Measurements from ENCODE around the gene GSTM3.

GSTM3 gene

DNA sequence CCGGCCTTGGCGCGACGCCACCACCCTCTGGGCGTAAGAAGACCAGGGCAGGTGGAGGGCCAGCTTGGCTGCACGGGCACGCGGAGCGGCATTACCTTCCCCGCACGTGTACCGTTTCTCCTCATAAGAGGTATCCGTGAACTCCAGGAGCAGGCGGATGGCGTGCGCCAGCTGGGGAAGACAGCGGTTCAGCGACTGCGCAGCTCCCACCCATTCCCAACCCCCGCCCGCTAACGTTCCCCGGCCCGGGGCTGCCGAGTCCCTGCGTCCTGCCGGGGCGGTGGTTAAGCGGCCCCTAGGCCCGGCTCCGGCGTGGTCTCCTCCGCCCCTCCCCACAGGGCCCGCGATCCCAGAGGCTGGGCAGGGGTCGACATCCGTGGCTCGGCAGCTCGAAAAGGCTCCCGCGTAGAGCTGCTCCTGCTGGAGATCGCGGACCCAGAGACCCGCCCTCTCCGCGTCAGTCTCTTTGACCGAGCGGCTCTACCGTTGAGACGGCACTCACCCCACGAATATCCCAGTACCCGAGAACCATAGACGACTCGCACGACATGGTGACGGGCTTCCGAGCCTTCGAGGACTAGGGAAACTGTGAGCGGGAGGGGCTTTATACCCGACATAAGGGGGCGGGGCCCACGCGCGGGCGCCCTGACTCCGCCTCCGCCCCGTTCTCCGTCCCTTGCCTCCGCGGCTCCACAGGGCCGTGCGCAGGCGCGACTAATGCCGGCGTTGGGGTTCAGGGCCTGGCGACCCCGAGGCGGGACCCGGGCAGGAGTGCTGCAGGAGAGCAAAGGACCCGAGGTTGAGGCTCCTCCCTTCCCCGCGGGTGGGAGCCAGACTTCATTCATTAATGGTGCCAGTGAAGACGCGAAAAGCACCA lies 862 bp downstream of the GSTM3 start:
- Histone ChIP-seq H3K4me1 (ENCODE audit: insufficient read depth, low read length) (peaks cover 8% of the 10 kb centered on the region), H3K9ac (ENCODE audit: low read depth, low read length) (peak overlapping the region; percentile 45), H3K4me3 (ENCODE audit: low read length) (peak overlapping the region; percentile 73), H3K27ac (ENCODE audit: low read depth, low read length) (no peak overlapping the region), H3K27me3 (ENCODE audit: insufficient read depth, low read length) (peaks cover 57% of the 10 kb centered on the region), H3K36me3 (ENCODE audit: insufficient read depth, low read length) (no peaks in the 10 kb centered on the region), H3K9me3 (ENCODE audit: insufficient read depth, low read depth, low read length) (no peaks in the 10 kb centered on the region)
- 1% methylated on average over 86 of the region's 86 CpGs for WGBS

GRCh38 chr1:109733236-109733870 lies 7.5 kb downstream of the GSTM3 start:
- no peak overlapping the region for H3K4me3 ChIP-seq (ENCODE audit: low read length)
- no peak overlapping the region for H3K9ac ChIP-seq (ENCODE audit: low read depth, low read length)
- WGBS = 94% methylated on average over 4 of the region's 4 CpGs
- no peaks in the 10 kb centered on the region for H3K36me3 ChIP-seq (ENCODE audit: insufficient read depth, low read length)
- H3K27ac ChIP-seq (ENCODE audit: low read depth, low read length) = no peak overlapping the region
- H3K27me3 ChIP-seq (ENCODE audit: insufficient read depth, low read length) = peaks cover 15% of the 10 kb centered on the region
- H3K4me1 ChIP-seq (ENCODE audit: insufficient read depth, low read length) = no peaks in the 10 kb centered on the region
- peaks cover 7% of the 10 kb centered on the region; the same call in 1 of the 2 replicates for H3K9me3 ChIP-seq (ENCODE audit: insufficient read depth, low read depth, low read length)

DNA sequence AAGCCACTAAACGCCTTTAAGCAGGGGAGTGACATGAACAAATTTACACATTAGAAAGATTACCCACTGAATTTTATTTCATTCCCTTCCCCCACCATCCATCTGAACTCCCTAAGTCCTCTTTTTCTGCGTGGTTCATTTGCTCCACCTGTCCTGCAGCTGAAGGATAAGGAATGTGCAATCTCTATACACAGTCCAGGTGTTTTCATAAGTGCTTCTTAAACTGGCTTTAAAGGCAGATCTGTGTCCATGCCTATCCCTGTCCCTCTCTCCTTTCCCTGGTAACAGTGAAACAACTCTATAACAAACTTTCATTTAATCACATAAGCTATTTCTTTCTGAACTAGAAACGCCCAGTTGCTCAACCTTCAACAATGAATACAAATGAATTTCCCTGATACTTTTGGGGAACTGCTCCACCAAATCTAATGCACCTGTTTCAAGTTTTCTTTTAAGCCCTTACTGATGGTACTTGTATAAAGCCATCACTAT lies 8.4 kb downstream of the GSTM3 start:
- 86% methylated on average over 3 of the region's 3 CpGs for WGBS
- no peaks in the 10 kb centered on the region for H3K4me1 ChIP-seq (ENCODE audit: insufficient read depth, low read length)
- no peak overlapping the region for H3K4me3 ChIP-seq (ENCODE audit: low read length)
- peaks cover 6% of the 10 kb centered on the region for H3K27me3 ChIP-seq (ENCODE audit: insufficient read depth, low read length)
- no peak overlapping the region for H3K27ac ChIP-seq (ENCODE audit: low read depth, low read length)
- H3K9me3 ChIP-seq (ENCODE audit: insufficient read depth, low read depth, low read length) = peaks cover 9% of the 10 kb centered on the region; the same call in 1 of the 2 replicates
- no peak overlapping the region for H3K9ac ChIP-seq (ENCODE audit: low read depth, low read length)
- H3K36me3 ChIP-seq (ENCODE audit: insufficient read depth, low read length) = no peaks in the 10 kb centered on the region

DNA sequence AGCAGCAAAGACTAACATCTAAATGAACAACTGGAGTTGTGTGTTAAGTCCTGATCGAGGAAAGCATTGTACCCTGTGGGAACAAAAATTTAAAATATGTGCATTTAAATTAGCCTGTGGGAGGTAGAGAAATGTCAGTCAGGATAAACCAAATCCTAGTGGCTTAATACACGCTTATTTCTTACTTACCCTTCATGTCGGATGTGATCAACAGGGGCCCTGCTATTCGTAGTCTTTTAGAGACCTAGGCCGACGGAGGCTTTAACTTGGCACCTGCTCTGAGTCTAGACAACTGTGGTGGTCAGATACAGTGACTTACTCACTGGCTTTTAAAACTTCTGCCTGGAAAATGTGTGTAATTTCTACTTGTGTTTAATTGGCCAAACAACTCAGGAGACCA lies 10.2 kb downstream of the GSTM3 start:
- Histone ChIP-seq H3K9me3 (ENCODE audit: insufficient read depth, low read depth, low read length) (peaks cover 20% of the 10 kb centered on the region; the same call in 1 of the 2 replicates), H3K27me3 (ENCODE audit: insufficient read depth, low read length) (no peaks in the 10 kb centered on the region; the same call in 1 of the 2 replicates), H3K4me3 (ENCODE audit: low read length) (no peak overlapping the region), H3K27ac (ENCODE audit: low read depth, low read length) (no peak overlapping the region), H3K36me3 (ENCODE audit: insufficient read depth, low read length) (no peaks in the 10 kb centered on the region), H3K9ac (ENCODE audit: low read depth, low read length) (no peak overlapping the region), H3K4me1 (ENCODE audit: insufficient read depth, low read length) (no peaks in the 10 kb centered on the region)
- 77% methylated on average over 6 of the region's 6 CpGs for WGBS

DNA sequence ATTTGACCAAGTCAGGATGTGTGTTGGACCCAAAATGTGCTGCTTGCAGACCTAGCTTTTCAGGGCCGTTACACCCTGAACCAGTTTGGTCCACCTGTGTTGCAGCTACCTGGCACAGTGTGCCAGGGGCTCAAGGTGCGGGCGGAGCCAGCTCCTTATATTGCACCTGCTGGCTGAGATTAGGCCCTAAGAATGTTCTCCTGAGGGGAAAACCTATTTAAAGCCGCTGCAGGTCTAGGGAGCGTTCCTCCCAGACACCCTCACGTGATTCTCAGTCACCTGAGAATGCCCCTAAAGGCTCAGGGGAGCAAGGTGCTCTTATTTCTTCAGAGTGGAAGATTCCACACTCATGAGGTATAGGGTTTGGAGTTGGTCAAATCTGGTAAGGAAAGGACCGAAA lies 12.0 kb downstream of the GSTM3 start:
- Histone ChIP-seq H3K4me1 (ENCODE audit: insufficient read depth, low read length) (no peaks in the 10 kb centered on the region), H3K9me3 (ENCODE audit: insufficient read depth, low read depth, low read length) (peaks cover 17% of the 10 kb centered on the region; the same call in 1 of the 2 replicates), H3K4me3 (ENCODE audit: low read length) (no peak overlapping the region), H3K27ac (ENCODE audit: low read depth, low read length) (no peak overlapping the region), H3K9ac (ENCODE audit: low read depth, low read length) (no peak overlapping the region), H3K36me3 (ENCODE audit: insufficient read depth, low read length) (no peaks in the 10 kb centered on the region), H3K27me3 (ENCODE audit: insufficient read depth, low read length) (no peaks in the 10 kb centered on the region; the same call in 1 of the 2 replicates)
- 93% methylated on average over 6 of the region's 7 CpGs for WGBS

DNA sequence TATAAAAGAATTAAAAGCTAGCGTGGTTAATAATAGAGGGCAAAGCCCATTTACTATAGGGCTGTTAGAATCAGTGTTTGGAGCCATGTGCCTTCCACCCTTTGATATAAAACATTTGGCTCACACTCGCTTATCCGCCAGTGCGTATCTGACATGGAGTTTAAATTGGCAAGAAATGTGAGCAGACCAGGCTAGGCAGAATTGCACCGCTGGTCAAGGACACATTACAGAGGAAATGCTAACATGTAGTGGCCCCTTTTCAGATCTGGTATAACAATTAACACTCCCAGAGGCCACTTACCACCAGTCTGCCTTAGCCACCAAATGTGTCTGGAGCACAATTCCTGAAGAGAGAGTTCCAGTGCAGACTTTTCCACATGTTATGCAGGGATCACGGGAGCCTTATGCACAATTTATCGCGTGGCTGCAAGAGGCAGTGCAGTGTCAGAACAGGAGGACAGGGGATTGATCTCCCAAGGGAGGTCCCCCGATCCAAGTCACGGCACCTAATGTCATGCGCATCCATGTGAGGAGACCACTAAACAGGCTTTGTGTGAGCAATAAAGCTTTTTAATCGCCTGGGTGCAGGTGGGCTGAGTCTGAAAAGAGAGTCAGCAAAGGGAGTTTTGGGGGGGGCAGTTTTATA lies 14.0 kb downstream of the GSTM3 start:
- H3K27ac ChIP-seq (ENCODE audit: low read depth, low read length) = no peak overlapping the region
- WGBS = 93% methylated on average over 12 of the region's 12 CpGs
- H3K9ac ChIP-seq (ENCODE audit: low read depth, low read length) = no peak overlapping the region
- no peak overlapping the region for H3K4me3 ChIP-seq (ENCODE audit: low read length)
- H3K36me3 ChIP-seq (ENCODE audit: insufficient read depth, low read length) = no peaks in the 10 kb centered on the region
- no peaks in the 10 kb centered on the region for H3K4me1 ChIP-seq (ENCODE audit: insufficient read depth, low read length)
- 0 out of 2 replicates have a peak, but pooled peaks cover 13% of the 10 kb centered on the region for H3K9me3 ChIP-seq (ENCODE audit: insufficient read depth, low read depth, low read length)
- no peaks in the 10 kb centered on the region; the same call in 1 of the 2 replicates for H3K27me3 ChIP-seq (ENCODE audit: insufficient read depth, low read length)

DNA sequence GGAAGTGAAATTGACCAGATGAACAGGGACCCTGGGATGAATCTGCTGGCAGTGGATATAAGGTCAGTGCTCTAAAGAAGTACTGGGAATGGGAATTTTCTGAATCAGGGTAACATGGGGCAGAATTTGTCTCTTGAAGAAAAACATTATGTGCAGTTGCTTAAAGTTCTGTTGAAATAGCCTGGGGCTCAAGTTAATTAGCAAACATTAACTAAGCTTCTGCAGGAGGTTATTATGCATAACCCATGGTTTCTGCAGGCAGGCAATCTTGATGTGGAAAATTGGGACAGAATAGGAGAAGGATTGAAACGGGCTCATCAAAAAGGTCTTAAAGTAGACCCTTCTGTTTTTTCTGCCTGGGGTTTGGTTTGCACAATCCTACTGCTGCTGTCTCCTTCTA lies 14.8 kb downstream of the GSTM3 start:
- H3K27ac ChIP-seq (ENCODE audit: low read depth, low read length) = no peak overlapping the region
- no peak overlapping the region for H3K9ac ChIP-seq (ENCODE audit: low read depth, low read length)
- H3K27me3 ChIP-seq (ENCODE audit: insufficient read depth, low read length) = no peaks in the 10 kb centered on the region; the same call in 1 of the 2 replicates
- no peak overlapping the region for H3K4me3 ChIP-seq (ENCODE audit: low read length)
- no peaks in the 10 kb centered on the region for H3K36me3 ChIP-seq (ENCODE audit: insufficient read depth, low read length)
- no peaks in the 10 kb centered on the region for H3K4me1 ChIP-seq (ENCODE audit: insufficient read depth, low read length)
- WGBS = 92% methylated on average over 1 of the region's 1 CpG
- H3K9me3 ChIP-seq (ENCODE audit: insufficient read depth, low read depth, low read length) = 0 out of 2 replicates have a peak, but pooled peaks cover 13% of the 10 kb centered on the region

DNA sequence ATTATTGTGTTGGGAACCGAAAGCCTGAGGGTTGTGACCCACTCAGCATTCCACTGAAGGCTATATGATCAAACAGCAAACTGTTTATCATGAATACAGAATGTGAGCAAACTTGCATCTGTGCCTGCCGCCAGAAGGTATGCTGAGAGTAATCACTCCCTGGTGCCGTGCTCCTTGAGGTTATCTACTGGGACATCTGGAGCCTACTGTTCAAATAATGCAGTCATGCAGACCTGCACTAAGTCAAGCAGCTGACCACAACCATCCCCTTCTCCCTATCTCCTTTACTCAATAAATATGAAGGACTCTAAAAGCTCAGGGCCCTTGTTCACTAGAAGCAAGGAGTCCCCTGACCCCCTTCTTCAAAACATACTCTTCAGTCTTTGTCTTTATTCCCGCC lies 15.3 kb downstream of the GSTM3 start:
- 0 out of 2 replicates have a peak, but pooled peaks cover 13% of the 10 kb centered on the region for H3K9me3 ChIP-seq (ENCODE audit: insufficient read depth, low read depth, low read length)
- no peaks in the 10 kb centered on the region for H3K4me1 ChIP-seq (ENCODE audit: insufficient read depth, low read length)
- H3K36me3 ChIP-seq (ENCODE audit: insufficient read depth, low read length) = no peaks in the 10 kb centered on the region
- WGBS = 93% methylated on average over 4 of the region's 4 CpGs
- H3K27ac ChIP-seq (ENCODE audit: low read depth, low read length) = no peak overlapping the region
- H3K27me3 ChIP-seq (ENCODE audit: insufficient read depth, low read length) = no peaks in the 10 kb centered on the region; the same call in 1 of the 2 replicates
- H3K4me3 ChIP-seq (ENCODE audit: low read length) = no peak overlapping the region
- no peak overlapping the region for H3K9ac ChIP-seq (ENCODE audit: low read depth, low read length)

GRCh38 chr1:109724933-109725332 lies 15.9 kb downstream of the GSTM3 start:
- no peaks in the 10 kb centered on the region for H3K4me1 ChIP-seq (ENCODE audit: insufficient read depth, low read length)
- no peaks in the 10 kb centered on the region for H3K36me3 ChIP-seq (ENCODE audit: insufficient read depth, low read length)
- 0 out of 2 replicates have a peak, but pooled peaks cover 13% of the 10 kb centered on the region for H3K9me3 ChIP-seq (ENCODE audit: insufficient read depth, low read depth, low read length)
- H3K9ac ChIP-seq (ENCODE audit: low read depth, low read length) = no peak overlapping the region
- H3K27ac ChIP-seq (ENCODE audit: low read depth, low read length) = no peak overlapping the region
- no peak overlapping the region for H3K4me3 ChIP-seq (ENCODE audit: low read length)
- 90% methylated on average over 4 of the region's 5 CpGs for WGBS
- H3K27me3 ChIP-seq (ENCODE audit: insufficient read depth, low read length) = no peaks in the 10 kb centered on the region; the same call in 1 of the 2 replicates

DNA sequence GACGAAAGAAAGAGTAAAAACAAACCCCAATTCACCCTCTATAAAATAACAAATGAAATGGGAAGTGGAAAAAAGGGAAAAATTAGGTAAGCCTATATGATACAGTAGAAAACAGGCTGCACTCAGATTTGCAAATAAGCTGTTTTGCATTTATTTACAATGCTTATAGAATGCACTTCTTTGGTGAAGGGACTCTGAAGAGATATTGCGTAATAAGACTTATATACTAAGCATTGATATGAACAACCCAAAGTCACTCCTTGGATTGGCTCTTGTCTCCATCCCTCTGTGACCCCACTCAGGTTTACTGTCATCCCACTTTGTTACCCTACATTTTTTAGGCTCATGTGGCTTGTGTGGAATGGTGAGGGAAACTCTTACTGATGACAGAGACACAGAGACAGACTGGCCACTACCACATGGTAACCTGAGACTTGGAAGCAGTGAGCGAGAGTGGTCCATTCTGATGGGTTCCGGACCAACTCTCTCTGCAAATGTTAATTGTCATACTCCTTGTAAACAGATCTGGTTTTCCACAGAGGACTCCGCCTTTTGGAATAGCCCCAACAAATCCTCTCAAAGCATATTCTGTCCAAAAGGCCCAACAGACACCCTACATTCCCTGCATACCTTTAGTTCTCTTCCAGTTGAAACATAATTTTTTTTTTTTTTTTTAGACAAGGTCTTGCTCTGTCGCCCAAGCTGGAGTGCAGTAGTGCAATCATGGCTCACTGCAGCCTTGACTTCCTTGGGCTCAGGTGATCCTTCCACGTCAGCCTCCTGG lies 17.7 kb downstream of the GSTM3 start:
- H3K9me3 ChIP-seq (ENCODE audit: insufficient read depth, low read depth, low read length) = 0 out of 2 replicates have a peak, but pooled peaks cover 13% of the 10 kb centered on the region
- no peak overlapping the region for H3K4me3 ChIP-seq (ENCODE audit: low read length)
- no peaks in the 10 kb centered on the region for H3K27me3 ChIP-seq (ENCODE audit: insufficient read depth, low read length)
- WGBS = 94% methylated on average over 5 of the region's 7 CpGs
- H3K4me1 ChIP-seq (ENCODE audit: insufficient read depth, low read length) = no peaks in the 10 kb centered on the region
- no peak overlapping the region for H3K9ac ChIP-seq (ENCODE audit: low read depth, low read length)
- no peaks in the 10 kb centered on the region for H3K36me3 ChIP-seq (ENCODE audit: insufficient read depth, low read length)
- no peak overlapping the region for H3K27ac ChIP-seq (ENCODE audit: low read depth, low read length)

Measured in HUES64 (cell line).